DOHH2 (cell line): ENCODE measurements around the gene TMEM98.
A peak's percentile ranks its signal among the peaks of the same experiment; 100 is the strongest.

Experiments
- EZH2phosphoT487 ChIP-seq: fragments of 200-600 bp; sonication (generic); IDR thresholded peaks from 2 replicates; pipeline ENCODE4 v1.6.1; 2017; ENCODE audit warnings: borderline replicate concordance, mild to moderate bottlenecking, antibody characterized with exemption, low read length, moderate library complexity, mixed read lengths
- TF ChIP-seq, protein P1 (sequence below): fragments of 200-600 bp; sonication (generic); IDR thresholded peaks from one replicate; pipeline ENCODE4 v1.5.1; 2014; ENCODE audit warnings: antibody characterized with exemption, mild to moderate bottlenecking, low read depth, low read length; ENCODE audit not compliant: poor library complexity, severe bottlenecking

DNA sequence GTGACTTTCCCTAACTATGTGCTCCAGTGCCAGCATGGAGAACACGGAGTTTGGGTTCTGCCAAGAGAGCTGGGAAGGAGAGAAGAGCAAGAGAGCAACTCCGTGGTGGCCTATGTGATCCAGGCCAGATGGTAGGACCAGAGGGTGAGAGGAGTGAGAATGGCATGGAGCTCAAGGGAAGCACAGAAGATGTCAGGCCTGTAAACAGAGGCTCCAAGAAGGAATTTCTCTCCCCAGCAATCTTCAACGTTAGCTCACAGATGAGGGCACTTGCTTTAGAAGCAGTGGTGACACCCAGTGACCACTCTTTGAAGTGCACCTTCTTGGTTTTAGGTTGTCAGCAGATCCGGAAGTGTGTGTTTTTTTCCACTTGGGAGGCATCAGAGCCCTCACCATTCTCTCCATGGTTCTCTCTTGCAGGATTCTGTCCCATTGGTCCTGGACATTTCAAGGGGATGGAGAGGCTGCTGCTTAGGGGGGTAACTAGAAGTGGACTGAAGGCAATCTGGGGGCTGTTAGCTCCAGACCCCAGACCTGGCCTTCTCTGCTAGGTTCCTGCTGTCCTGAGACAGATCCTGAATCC is 18.1 kb upstream of the TMEM98 start:
- TF ChIP-seq, protein P1, sequence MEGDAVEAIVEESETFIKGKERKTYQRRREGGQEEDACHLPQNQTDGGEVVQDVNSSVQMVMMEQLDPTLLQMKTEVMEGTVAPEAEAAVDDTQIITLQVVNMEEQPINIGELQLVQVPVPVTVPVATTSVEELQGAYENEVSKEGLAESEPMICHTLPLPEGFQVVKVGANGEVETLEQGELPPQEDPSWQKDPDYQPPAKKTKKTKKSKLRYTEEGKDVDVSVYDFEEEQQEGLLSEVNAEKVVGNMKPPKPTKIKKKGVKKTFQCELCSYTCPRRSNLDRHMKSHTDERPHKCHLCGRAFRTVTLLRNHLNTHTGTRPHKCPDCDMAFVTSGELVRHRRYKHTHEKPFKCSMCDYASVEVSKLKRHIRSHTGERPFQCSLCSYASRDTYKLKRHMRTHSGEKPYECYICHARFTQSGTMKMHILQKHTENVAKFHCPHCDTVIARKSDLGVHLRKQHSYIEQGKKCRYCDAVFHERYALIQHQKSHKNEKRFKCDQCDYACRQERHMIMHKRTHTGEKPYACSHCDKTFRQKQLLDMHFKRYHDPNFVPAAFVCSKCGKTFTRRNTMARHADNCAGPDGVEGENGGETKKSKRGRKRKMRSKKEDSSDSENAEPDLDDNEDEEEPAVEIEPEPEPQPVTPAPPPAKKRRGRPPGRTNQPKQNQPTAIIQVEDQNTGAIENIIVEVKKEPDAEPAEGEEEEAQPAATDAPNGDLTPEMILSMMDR: peak; percentile 69
- TF ChIP-seq EZH2phosphoT487: no peak
